Epithelial cell of esophagus (primary cell): ENCODE data around the gene CACNA1B.

Experiments
- DNase-seq: peaks from one replicate; pipeline ENCODE4 v3.0.0; 2010; ENCODE audit warnings: low read depth
- H3K4me3 ChIP-seq: 2 replicates; pipeline ENCODE4 v1.5.1; 2011; ENCODE audit warnings: mild to moderate bottlenecking, low read length, control low read depth
- TF ChIP-seq, protein P1 (sequence below): IDR thresholded peaks from 2 replicates; pipeline ENCODE4 v1.5.1; 2011; ENCODE audit warnings: low read depth, mild to moderate bottlenecking, low read length, control low read depth, inconsistent platforms; ENCODE audit not compliant: insufficient read depth; ENCODE audit errors: missing control alignments

CACNA1B gene

DNA sequence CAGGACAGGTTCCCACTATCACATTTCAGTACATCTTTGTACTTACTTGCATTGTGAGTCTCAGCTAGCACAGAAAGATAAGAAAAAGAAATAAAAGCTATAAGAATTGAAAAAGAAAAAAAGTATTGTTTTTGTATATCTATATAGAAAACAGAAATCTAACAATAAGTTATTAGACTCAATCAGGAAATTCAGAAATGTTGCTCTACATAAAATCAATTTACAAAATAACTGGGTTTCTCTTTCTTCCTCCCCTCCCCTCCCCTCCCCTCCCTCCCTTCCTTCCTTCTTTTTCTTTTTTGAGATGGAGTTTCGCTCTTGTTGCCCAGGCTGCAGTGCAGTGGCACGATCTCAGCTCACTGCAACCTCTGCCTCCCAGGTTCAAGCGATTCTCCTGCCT, 7.2 kb upstream of the CACNA1B start:
- DNase-seq, result no peak
- TF ChIP-seq, protein P1, sequence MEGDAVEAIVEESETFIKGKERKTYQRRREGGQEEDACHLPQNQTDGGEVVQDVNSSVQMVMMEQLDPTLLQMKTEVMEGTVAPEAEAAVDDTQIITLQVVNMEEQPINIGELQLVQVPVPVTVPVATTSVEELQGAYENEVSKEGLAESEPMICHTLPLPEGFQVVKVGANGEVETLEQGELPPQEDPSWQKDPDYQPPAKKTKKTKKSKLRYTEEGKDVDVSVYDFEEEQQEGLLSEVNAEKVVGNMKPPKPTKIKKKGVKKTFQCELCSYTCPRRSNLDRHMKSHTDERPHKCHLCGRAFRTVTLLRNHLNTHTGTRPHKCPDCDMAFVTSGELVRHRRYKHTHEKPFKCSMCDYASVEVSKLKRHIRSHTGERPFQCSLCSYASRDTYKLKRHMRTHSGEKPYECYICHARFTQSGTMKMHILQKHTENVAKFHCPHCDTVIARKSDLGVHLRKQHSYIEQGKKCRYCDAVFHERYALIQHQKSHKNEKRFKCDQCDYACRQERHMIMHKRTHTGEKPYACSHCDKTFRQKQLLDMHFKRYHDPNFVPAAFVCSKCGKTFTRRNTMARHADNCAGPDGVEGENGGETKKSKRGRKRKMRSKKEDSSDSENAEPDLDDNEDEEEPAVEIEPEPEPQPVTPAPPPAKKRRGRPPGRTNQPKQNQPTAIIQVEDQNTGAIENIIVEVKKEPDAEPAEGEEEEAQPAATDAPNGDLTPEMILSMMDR, result no peak
- no peak overlapping the region for H3K4me3 ChIP-seq

DNA sequence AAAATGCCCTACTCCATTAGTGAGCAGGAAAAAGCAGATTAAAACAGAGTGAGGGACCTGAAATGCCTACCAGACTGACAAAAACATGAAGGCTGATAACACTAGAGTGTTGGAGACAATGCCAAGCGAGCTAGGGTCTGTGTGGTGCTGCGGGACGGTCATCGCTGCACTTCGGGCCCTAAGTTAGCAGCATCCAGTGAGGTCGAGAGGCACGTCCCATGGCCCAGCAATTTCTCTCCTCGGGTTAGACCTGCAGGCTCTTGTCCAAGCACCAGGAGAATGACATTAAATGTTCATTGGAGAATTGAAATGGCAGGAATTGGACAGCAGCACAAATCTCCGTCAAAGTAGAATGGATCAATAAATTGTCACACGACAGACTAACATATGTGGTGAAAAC, 5.3 kb upstream of the CACNA1B start:
- no peak overlapping the region for H3K4me3 ChIP-seq
- no peak for DNase-seq
- TF ChIP-seq, protein P1, result no peak

DNA sequence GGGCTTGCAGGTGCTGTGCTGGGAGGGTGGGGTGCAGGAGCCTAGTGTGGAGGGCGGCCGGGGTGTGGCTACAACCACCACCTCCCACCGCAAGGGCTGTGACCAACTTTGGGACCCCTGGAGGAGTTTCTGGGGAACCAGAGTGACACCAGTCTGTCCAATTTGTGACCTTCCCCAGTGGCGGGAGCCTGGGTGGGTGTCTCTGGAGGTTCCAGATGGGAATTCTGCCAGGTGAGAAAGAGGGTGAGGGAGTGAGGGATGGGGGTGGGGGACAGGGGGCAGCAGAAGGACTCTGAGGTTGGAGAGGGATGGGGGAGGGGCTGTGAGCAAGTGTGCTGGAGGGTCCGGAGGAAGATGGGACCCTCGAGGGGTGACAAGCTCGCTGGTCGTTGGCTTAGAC, 4.2 kb upstream of the CACNA1B start:
- TF ChIP-seq, protein P1, result no peak
- no peak for DNase-seq
- no peak overlapping the region for H3K4me3 ChIP-seq

DNA sequence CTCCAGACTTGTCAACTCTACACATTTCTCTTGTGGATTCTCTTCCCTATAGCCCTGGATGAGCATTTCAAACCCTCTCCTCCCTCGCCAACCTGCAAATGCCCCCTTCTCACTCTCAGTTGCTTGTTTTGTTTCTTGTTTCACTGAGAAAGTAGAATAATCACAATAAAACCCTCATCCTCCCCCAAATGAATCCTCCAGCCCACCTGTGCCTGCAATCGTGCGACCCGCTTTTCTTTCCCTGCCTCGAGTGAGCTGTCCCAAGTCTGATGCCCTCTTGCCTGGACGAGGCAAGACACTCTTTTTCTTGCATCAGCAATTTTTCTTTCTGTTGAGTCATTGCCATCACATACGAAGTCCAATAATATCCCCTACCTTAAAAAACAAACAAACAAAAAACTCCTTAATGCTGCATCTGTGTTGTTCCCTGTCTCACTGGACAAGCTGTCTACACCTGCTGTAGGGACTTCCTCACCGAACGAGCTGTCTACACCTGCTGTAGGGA, 3.7 kb upstream of the CACNA1B start:
- H3K4me3 ChIP-seq, result no peak overlapping the region
- TF ChIP-seq, protein P1, result no peak
- DNase-seq, result no peak

DNA sequence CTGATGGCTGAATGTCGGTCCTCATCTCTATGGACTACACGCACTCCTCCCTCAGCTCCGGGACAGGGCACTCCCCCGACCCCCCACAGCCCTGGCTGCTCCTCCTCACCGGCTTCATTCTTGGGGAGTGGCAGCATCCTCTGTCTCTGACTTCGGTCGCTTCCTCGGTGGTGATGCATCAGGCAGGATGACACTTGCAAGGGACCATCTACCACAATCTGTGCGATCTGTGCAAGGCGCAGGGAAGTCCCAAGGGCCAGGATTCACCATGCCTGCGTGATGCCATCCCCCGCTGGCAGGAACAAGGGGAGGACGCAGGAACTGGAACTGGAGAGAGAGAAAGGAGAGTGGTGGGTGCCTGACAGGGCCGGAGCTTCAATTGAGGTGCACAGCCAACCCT, 2.2 kb upstream of the CACNA1B start:
- TF ChIP-seq, protein P1, result no peak
- no peak for DNase-seq
- H3K4me3 ChIP-seq, result no peak overlapping the region

DNA sequence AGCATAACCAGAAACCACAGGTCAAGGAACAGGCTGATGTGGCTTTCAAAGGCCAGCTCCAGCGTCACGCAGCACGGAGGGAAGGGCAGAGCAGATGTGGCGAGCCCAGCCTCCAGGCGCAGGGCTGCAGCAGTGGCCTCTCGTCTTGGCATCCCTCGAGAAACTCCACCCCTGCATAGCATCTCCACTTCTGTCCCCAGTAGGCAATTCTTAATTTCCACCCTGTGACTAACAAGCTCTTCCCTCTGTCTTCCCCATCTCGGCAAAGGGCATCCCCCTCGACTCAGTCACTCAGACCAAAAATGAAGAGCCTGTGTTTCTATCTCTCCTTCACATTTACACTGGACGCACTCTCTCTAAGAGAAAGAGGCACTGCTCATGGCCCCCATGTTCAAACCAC, 1.7 kb upstream of the CACNA1B start:
- TF ChIP-seq, protein P1, result no peak
- DNase-seq, result no peak
- H3K4me3 ChIP-seq, result no peak overlapping the region

DNA sequence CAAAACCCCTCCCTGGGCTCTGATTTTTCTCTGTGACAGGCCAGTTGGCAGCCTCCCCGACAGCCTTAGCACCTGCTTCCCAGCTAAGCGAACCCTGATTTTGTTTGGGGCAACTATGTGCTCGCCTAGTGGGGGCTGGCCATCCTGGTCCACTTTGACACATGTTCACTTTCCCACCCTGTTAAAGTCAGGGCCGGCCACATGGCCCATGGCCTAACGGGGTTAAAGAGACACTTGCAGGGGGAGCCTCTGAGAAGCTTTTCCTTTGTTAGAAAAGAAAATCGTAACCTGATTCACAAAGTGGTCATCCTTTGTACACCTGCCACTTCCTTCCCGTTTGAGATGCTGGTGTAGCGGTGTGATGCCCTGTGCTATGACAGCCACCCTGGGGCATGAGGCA, 1.3 kb upstream of the CACNA1B start:
- H3K4me3 ChIP-seq, result no peak overlapping the region
- no peak for DNase-seq
- TF ChIP-seq, protein P1, result no peak
